Glomerular endothelial cell (primary cell): Measurements from ENCODE around the gene GNAI3. TPM values are rescaled to one million over a fixed set of nuclear protein-coding genes. Genes with fewer than 3 reads are reported as not detected.

Experiments
- DNase-seq: peaks from one replicate; pipeline ENCODE4 v3.0.0-alpha.2; 2011; ENCODE audit warnings: low read depth, low spot score; ENCODE audit errors: extremely low read depth
- total RNA-seq: library from RNA; depleted of rRNA; stranded (reverse); fragments of >200 nt; gene quantifications from 2 replicates; pipeline ENCODE4 v1.2.3, GENCODE V29; 2015

Gene GNAI3
- total RNA-seq, 1 donor from 2014 or later, result 10.7 TPM

DNA sequence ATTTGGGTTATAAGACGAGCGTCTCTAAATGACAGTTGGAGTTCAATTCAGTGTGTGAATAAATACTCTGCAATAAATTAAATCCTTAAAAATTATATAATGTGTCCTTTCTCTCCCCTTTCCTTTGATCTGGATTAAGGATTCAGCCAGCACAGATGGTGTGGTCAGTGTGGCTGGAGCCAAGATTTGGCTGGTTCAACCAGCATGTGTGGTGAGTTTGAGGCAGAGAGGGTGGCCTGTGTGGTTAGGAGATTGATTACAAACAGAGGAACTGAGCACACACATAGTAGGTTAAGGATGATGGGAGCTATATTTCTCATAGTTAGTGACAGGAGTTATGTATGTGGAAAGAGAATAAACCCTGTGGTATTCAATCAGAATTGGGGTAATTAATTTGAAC, 24.7 kb upstream of the GNAI3 start:
- DNase-seq, result no peak

- DNase-seq, result no peak
These were observed 21.2 kb upstream of the GNAI3 start for GRCh38 chr1:109527098-109527811.

DNA sequence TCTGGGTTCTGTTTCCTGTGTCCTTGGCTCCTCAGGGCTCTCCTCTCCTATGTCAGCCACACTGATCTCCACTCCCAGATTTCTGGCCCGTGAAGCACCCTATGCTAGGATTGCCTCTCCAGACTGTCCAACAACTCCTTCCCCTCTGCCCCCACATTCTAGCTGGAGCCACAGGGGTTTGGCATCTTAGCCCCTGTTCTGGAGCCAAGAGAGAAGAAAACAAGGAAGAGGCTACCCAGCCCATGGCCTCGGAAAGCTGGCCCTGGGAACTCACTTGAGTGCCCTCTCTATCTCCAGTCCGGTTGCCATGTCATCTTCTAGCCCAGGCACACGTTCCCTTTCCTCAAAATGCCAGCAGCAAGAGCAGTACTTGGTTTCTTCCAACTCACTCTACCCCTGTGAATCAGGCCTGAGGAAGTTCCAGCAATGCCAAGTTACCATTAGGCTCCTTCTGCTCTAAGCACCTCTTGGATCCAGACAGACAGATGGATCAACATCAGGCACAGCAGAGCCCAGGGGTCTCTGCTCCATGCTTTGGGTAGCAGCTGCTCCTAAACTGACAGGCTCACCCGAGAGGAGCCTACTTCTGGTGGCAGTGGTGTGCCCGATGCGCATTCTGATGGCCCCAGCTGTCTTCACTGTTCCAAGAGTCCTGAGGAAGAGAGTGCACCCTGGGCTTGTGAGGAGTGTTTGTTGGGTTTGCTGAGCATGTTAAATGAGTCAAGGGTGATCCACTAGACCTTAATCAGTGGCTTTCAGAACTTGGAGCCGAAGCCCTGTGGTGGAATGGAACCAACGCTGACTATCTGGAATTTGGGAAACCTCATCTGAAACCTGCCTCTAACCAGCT, 20.3 kb upstream of the GNAI3 start:
- no peak for DNase-seq

- DNase-seq, result no peak
These were observed 19.7 kb upstream of the GNAI3 start for GRCh38 chr1:109528712-109529111.

GRCh38 chr1:109529881-109530456, 18.4 kb upstream of the GNAI3 start:
- no peak for DNase-seq

DNA sequence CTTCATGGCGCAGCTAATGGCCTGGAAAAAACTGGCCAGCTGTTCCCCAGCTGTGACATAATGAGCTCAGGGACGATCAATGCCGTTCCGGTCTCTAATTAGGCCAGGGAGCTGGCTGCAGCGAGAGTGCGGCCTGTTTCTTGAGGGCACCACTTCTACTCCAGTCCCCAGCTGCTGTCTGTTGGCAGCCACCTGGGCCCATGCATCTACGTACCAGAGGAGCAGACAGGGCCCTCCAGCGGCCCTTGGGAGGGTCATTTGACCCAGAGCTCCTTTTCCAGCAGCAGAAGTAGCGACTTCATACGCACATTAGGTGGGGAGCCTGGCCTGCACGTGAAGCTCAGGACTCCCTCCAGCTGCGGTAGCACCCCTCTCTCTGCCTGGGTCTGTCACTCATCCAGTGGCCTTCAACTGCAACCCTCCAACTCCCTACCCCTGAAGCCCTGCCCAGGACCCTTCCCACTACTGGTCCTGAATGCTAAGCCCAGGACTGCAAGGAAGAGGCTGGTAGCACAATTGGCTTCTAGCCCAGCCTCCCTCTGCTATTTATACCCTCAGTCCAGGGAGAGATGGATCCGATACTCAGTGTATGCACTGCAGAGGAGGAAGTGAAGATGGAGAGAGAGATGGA, 17.8 kb upstream of the GNAI3 start:
- DNase-seq, result no peak

DNA sequence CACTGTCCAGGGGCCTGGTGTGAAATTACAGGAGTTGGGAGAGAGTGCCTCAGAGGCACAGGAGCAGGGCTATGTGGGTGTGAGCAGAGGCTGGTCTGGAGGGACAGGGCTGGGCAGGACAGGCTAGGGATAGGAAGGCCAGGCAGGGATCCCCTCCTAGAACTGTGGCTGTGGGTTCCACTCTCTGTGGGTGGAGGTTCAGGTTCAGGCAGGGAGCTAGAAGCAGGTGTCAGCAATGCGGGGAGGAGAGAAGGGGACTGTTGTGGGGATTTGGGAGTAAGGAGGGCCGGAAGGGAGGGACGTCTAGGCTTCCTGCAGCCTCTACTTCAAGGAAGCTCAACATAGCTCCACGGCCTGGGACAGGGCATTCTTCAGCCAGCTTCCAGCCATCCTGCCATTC, 17.0 kb upstream of the GNAI3 start:
- no peak for DNase-seq

GRCh38 chr1:109531826-109532364, 16.5 kb upstream of the GNAI3 start:
- DNase-seq, result no peak

DNA sequence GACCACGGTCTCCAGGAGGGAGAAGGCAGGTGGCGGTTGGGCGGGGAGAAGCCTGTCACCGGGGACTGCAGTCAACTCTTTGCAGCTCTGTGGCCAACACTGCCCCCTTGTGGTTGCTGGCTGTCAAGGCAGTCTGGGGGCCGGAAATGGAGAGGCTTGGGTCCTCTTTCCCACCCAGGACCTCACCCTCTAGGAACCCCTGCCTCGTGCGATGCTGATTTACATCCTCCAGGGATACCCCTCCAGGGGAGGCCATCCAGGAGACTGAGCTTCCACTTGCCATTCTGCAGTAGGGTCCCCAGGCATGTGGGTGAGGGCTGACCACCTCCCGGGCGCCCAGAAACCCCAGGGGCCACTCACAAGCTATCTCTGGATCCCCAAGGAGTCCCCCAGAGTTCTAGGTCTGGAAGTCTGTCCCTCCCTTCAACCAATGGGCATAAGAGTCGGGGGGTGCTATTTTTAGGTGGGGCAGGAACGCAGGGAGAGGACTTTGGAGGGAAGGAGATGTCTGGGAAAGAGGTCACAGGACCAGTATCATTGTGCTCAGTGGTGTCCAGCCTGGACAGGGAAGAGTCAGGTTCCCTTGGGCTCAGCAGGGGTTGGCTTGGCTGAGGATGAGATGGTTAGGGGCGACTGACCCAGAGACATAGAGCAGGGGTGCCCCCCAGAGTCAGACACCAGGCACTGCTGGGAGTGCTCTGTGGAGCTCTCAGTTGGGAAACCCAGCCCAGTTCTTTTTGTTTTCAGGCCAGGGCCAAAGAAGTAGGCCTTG, 15.9 kb upstream of the GNAI3 start:
- no peak for DNase-seq

DNA sequence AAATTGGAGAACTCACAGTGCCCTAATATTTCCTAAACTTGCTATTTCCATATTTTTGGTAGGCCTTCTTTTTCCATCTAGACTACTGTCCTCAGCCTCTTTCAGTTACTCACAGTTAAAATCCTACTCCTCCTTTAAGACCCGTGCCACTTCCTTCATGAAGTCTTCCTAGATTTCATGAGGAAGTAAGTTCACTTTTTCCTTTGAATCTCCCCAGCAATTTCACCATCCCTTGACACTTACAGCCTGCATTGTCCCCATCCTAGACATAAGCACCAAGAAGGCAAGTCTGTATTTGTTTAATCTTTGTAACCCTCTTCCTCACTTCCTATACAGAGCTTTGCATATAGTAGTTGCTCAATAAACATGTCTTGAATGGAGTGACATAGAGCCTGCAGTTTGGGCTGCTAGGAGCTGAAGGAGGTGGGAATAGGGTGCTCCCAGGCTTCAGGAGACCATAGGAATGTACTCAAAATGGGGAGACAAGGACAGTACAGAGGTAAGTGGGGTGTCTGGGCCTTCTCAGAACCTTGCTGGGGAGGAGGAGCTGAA, 14.0 kb upstream of the GNAI3 start:
- no peak for DNase-seq

GRCh38 chr1:109535481-109535880, 12.9 kb upstream of the GNAI3 start:
- DNase-seq, result no peak

GRCh38 chr1:109535971-109536491, 12.4 kb upstream of the GNAI3 start:
- no peak for DNase-seq

- no peak for DNase-seq
These were observed 10.8 kb upstream of the GNAI3 start for GRCh38 chr1:109537450-109538178.

DNA sequence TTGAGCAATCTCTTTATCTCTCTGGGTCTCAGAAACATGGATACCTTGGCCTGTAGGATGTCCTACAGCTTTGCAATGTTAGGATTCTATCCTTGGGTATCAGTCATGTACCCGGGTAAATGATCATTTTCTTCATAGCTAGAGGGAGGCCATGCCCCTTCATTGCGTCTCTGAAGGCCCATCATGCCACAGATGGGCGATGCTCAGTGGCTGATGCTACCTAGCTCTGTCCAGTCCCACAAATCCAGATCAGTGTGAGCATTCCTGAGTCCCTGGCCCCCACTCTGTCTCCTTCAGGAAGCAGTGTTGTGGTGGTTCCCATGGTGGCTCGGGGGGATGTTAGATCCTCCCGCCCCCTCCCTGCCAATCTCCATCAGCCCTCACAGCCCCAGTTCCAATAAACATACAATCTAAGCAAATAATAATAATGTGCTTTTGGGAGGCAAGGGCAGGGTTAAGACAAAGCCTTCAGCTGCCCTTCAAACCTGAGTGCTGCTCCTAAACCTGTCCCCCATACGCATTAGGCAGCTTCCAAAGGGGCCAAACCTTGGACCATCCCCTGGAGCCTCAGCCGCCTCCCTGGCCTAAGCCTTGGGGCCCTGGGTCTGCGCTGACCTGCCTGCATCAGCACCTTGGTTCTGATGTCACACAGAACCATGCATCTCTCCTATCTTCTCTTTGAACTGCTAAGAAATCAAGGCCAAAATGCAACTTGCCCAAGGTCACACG, 9.4 kb upstream of the GNAI3 start:
- no peak for DNase-seq

GRCh38 chr1:109539676-109540075, 8.7 kb upstream of the GNAI3 start, which contains the start of gene GPR61:
TSS of gene GPR61 (plus strand) at chr1:109539872. CDS start at chr1:109543023, 3,151 bp downstream.
- no peak for DNase-seq

DNA sequence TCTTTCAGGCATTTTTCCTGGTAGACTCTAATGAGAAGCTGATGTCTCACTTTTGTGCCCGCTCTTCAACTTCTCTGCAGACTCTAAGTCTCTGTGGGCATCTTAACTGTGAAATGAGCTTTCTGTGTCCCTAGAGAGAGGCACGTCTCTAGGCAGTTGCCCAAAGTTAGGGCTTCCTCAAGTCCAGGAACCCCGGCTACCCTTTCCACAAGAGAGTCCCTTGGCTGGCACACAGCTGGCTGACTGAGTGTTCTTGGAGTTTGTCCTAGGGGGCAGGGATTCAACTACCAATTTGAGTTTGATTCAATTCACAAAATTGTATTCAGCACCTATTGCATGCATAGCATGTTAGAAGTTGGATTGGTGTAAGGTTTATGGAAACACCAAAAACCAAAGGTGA, 7.3 kb upstream of the GNAI3 start:
- no peak for DNase-seq

- no peak for DNase-seq
These were observed 5.8 kb upstream of the GNAI3 start for GRCh38 chr1:109542657-109543056.

- no peak for DNase-seq
These were observed 5.0 kb upstream of the GNAI3 start for GRCh38 chr1:109543283-109543987.
